ENCODE results near the gene UBE2G2.

UBE2G2 gene

DNA sequence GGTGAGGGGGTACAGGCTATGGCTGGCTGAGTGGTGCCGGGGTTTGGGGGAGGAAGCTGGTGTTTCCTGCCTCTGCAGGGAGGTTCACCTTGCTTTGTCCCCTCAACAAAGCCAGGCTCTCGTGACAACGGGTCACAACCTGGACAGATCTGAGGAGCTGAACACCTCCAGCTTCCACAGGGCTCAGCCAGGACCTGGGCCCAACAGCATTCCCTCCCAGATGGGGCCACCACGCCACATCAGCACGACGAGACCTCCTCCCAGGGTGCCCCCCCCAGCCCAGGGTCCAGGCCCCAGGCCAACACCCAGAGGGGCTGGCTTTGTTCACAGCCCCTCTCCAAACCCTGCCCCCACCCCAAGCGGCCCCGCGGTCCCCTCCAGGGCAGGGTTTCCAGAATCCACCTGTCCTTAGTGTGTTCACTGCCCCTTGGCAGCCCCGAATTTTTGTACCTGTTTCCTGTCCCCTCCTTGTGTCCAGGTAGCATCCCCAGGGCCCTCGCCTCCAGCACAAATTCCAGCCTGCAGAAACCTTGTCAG, 34.7 kb downstream of the UBE2G2 start:
- in situ Hi-C loops (cut with MboI; ENCODE audit: low sequenced_read_pairs), result no loop called here

DNA sequence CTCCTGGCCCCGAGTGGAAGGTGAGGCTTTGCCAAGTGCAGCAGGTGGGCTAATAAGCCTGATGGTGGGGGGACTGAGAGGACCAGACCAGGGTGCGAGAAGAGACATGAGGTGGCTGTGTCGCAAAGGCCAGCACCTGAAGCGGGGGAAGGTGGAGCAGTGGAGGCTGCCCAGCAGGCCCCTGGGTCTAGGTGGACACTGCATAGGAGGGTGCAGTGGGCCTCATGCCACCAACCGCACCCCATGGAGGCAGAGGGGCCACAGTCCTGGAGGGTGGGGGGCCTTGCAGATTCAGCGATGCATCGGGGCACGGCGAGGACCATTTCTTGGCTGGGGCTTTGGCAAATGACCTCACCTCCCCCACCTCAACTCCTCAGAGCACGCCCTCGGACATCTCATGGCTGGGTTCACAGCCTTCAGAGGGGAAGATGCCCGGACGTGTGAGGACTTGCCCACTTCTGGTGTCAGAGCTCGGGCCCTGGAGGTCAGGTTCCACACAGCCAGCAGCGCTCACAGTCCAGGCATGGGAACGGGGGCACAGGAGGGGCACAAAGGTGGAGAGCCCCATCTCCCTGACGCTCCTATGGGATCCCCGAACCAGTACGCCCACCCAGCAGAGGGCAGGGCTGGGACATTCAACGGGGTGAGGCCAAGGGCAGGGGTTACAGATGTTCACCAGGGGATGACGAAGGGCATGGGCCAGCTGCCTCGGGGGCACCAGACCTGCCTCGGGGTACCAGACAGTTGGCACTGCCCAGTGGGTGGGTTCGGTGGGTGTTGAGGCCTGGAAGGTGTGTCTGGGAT, 35.4 kb downstream of the UBE2G2 start:
- in situ Hi-C loops (cut with MboI; ENCODE audit: low sequenced_read_pairs), result no loop called here

DNA sequence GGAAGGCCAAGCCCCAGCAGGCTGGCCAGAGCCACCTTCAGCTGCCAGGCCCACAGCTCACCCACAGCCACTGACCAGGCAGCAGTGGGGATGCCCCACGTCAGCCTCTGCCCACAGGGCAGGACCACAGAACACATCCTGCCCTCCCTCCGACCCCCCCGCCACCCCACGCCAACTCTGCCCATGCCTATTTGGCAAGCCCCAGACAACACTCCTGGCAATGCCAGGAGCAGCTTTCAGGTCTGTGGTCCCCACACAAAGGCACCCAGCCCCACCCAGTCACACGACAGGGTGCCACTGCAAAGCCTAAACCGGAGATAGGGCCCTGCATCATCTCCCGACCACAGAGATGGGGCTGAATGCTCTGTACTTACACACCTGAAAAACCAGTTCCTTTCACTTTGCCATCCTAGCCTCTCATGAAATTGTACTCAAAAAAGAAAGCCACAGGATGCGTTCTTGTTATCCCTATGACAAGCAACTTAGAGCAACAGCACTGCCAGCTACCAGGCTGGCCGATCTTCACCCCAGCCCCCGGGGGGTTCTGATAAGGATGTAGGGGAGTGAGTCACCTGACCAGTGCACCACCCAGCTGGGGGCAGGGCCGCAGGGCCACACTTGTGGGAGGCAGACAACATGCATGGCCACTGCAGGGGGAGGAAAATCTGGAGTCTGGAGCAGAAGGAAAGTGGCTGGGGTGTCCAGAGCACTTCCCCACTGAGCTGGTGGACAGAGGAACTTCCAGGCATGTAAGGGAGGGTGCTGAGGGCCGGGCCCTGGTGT, 36.2 kb downstream of the UBE2G2 start:
- in situ Hi-C loops (cut with MboI; ENCODE audit: low sequenced_read_pairs), result no loop called here

DNA sequence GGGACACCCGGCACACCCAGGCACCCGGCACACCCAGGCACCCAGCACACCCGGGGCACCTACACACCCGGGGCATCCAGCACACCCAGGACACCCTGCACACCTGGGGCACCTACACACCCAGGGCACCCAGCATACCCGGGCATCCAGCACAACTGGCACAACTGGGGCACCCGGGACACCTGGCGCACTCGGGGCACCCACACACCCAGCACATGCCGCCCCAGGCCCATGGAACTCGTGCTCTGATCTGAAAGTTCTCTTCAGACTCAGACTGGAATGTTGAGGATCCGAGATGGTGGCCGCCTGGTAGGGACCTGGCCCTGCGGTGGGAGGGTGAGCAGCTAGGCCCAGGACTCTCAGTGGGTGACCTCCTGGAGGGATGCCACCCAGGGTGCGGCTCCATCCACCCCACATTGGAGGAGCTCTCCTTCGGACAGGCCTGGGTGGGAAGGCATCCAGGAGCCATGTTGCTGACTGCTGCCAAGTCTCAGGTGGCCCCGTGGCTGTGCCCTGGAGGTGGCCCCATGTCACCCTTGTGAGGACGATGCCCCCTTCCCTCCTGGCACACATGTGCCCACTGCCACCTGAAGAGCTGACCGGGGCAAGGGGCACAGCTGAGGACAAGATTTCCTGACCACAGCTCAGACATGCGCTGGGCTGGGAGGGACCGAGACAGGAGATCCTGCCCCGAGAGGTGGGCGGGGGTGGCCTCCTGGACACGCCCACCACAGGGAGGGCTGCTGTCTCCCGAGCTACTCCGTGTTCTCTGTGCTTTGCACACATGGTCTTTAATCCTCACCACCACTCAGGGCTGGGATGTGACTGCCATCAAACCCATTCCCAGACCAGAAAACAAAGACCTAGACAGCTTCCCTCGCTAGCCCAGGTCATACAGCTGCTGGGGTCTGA, 37.0 kb downstream of the UBE2G2 start:
- in situ Hi-C loops (cut with MboI; ENCODE audit: low sequenced_read_pairs), result no loop called here

DNA sequence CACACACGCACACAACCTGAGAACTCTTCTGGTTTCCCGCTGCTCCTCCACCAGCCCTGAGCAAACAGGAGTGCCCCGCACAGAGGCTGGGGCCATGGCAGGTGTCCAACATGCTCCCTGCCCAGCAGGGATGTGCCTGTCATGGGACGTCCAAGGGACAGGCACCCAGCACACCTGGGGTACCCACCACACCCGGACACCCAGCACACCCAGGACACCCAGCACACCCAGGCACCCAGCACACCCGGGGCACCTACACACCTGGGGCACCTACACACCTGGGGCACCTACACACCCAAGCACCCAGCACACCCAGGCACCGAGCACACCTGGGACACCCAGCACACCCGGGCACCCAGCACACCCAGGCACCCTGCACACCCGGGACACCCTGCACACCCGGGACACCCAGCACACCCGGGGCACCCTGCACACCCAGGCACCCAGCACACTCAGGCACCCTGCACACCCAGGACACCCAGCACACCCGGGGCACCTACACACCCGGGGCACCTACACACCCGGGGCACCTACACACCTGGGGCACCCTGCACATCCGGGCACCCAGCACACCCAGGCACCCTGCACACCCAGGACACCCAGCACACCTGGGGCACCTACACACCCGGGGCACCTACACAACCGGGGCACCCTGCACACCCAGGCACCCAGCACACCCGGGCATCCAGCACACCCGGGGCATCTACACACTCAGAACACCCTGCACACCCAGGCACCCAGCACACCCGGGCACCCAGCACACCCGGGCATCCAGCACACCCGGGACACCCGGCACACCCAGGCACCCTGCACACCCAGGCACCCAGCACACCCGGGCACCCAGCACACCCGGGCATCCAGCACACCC, 37.9 kb downstream of the UBE2G2 start:
- in situ Hi-C loops (cut with MboI; ENCODE audit: low sequenced_read_pairs), result no loop called here

DNA sequence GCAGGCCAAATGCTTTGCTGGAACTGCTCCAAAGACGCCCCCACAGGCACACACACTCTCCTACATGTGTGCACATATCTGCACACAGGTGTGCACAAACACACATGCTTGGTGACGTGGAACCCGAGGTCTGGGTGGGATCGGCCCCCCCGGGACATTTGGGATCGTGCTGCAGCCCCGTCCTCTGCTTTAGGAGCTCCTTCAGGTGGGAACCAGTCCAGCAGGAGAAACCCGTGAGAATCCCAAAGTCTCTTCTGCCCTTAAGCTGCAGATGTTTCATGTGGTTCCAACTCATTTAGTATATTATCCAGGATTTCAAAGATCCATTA, 38.6 kb downstream of the UBE2G2 start:
- in situ Hi-C loops (cut with MboI; ENCODE audit: low sequenced_read_pairs), result no loop called here

DNA sequence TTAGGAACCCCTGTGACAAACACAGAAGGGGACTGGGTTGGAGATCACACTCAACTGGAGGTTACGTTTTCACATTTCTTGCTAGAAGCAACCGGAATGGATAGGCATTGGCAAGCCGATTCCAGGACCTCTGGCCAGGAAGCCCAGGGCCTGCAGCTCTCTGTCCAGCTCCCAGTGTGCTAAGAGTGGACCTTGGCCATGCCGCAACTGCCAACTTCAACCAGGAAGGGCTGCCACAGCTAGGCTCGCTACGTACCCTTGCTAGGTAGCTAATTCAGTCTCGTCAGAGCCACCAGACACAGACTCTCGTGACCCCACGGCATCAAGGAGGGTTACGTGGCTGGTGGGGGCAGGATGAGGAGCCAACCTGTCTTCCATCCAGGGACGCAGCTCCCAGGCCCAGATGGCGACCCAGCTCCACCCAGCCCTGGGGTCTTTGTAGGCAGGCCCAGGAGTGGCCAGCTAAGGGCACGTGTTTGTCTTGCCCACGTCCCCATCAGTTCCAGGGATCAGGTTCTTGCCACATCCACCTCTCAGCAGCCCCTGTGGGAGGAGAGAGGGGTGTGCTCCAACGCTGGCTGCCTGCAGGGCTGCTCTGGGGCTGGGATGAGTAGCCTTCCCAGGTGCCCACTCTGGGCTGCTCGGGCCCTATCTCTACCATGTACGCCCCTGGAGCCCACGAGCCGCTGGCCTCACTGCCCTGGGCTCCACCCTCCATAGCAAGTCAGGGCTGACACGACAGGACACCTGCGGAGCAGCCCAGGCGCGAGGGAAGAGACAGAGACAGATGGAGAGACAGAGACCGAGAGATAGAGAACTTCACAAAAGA, 39.2 kb downstream of the UBE2G2 start:
- in situ Hi-C loops (cut with MboI; ENCODE audit: low sequenced_read_pairs), result no loop called here

DNA sequence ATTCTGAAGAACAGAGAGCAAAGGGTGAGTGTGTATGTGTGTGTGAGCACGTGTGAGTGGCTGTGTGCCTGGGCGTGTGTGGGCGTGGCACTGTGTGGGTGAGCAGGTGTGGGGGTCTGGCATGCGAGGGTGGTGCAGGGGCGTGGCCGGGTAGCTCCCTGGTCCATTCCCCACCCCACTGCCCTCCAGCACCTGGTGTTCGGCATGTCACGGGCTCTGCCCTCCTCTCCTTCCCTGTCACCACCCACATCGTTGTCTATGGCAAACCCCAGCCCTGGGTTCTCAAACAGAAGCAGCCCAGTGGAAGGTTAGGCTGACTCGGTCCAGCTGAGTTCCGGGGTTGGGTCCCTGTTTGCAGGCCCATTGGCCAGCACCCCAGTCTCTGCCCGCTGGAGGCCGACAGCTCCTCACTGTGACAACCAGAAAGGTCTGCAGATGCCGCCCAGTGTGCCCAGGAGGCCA, 39.8 kb downstream of the UBE2G2 start:
- in situ Hi-C loops (cut with MboI; ENCODE audit: low sequenced_read_pairs), result no loop called here

DNA sequence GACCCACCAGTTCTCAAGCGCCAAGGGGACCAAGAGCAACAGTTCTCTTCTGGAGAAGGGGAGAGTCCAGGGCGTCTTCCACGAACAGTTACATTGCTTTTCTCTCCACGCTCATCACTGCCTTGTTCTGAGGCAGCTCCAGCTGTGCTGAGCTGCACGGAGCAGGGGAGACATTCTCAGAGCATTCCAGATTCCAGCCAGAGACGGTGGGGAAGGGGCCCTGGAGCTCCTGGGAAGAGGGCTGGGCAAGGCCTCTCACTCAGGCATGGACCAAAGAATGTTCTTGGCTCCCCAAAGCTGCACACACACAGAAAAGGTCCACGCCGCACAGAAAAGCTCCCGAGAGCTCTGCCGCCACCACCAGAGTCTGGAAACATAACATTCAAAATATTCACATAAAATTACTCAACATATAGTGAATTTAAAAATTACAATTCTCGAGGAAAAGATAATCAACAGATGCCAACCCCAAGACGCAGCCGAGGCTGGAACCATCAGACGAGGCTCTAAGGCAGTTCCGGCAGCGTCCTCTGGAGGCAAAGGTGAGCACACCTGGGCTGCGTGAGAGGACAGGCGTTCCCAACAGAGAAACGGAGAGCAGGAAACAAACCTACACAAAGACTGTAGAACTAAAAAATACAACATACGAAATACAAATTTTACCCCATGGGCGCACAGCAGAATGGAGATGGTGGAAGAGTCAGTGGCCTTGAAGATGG, 40.5 kb downstream of the UBE2G2 start:
- in situ Hi-C loops (cut with MboI; ENCODE audit: low sequenced_read_pairs), result no loop called here

DNA sequence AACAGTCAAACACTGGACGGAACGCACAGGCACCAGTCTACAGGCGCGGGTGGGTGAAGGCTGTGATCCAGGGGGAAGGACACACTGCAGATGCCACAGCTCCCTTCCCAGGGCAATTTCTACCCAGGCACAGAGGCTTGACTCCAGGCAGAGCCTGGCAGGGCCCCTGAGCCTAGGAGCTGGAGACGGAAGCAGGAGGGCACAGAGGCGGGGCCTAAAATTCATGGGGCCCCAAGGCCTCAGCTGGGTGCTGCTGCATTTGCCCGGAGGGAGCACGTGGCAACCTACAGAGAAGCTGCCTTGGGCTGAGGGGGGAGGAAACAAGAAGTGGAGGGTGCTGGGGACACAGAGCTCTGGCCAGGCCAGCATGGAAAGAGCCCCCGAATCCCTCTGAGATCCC, 41.2 kb downstream of the UBE2G2 start:
- in situ Hi-C loops (cut with MboI; ENCODE audit: low sequenced_read_pairs), result no loop called here

DNA sequence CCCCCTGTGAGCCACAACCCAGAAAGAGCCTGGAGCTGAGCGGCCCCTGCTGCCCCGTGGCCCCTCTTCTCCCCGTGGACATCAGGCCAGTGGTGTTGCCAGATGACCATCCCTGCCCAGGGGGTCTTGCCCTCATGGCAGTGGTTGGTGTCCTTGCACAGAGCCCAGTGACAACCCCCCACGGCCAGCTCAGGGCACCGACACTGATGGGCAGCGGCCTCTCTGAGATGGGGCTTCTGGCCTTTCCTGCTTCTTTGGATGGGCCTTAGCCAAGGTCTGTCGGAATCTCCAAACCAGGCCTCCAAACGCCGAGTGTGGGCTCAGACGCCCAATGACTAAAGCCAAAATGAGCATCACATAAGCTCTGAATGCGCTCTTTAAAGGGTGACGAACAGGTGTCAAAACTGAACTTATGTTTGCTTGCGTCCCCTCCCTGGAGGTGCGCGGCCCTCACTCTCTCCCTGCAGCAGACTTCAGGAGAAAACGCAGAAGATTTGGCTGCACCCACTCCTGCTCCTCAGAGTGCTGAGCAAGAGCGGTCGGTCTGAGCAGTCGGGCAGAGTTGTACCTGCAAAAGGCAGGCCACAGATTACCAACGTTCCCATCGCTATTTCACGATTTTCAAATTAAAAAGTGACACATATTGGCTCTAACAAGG, 41.9 kb downstream of the UBE2G2 start:
- in situ Hi-C loops (cut with MboI; ENCODE audit: low sequenced_read_pairs), result no loop called here

DNA sequence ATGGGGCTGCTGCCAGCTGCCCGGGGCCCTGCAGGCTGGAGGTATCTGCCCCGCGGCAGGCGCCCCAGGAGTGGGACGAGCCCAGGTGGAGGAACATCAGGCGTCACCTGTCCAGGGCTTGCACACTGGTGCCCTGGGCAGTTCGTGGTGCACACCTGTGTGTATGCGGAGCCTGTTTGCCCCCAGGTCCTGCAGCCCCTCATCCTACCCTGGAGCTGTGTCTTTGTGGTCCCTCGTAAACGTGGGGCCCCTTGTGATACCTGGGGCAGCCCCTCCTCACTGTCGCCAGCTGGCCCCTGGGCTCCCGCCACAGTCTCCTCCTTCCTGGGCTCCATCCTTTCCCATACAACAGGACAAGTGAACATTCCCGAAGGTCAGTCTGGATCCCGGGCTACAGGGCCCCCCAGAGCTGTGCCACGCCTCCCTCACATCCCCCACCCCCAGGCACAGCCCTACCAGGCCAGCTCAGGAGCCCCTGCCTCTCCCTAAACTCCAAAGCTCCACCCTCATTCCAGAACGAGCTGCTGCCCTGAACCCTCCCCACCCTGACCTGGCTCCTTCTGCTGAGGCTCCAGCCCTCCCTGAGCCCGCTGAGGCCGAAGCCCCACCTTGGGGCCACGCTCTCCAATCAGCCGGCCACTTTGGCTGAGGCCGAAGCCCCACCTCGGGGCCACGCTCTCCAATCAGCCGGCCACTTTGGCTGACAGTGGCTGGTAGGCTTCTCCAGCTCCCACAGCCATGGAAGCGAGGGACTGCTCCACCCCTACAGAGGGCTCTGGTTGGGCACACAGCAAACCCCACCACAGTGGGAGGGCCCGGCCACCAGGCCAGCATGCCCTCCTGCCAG, 42.6 kb downstream of the UBE2G2 start:
- in situ Hi-C loops (cut with MboI; ENCODE audit: low sequenced_read_pairs), result no loop called here

DNA sequence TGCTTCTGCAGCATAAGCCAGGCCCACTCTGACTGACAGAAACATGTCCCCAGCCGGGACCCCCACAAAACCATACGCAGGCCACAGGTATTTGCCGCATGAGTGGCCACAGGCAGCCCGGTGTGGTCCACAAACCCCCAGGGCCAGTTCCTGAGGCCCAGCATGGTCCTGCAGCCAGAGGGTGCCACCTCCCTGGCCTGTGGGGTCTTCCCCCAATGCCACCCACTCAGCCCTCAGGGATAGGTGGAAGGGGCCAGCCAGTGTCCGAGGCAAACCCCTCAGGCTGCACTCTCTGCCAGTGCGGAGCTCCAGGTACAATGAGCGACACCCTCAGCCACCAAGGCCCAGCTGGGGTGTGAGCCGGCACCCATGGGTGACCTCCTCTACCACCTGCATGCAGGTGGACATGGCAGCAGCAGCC, 43.5 kb downstream of the UBE2G2 start:
- in situ Hi-C loops (cut with MboI; ENCODE audit: low sequenced_read_pairs), result no loop called here

DNA sequence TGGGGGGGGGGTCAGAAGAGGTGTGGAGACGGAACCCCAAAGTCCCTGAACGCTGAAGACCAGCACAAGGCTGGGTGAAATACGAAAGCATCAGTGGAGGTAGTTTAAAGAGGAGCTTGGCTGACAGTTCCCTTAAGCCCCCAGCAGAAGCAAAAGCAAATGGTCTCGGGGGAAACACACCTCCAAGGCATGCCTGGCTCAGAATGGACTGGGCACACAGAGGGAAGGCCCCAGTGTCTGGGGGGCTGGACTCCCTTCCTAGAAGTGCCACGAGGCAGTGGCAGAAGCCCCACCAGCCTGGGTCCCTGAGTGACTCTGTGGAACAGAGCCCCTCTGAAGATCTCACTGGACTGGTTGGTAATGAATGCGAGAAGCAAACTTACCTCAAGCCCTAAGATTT, 43.9 kb downstream of the UBE2G2 start:
- in situ Hi-C loops (cut with MboI; ENCODE audit: low sequenced_read_pairs), result no loop called here

DNA sequence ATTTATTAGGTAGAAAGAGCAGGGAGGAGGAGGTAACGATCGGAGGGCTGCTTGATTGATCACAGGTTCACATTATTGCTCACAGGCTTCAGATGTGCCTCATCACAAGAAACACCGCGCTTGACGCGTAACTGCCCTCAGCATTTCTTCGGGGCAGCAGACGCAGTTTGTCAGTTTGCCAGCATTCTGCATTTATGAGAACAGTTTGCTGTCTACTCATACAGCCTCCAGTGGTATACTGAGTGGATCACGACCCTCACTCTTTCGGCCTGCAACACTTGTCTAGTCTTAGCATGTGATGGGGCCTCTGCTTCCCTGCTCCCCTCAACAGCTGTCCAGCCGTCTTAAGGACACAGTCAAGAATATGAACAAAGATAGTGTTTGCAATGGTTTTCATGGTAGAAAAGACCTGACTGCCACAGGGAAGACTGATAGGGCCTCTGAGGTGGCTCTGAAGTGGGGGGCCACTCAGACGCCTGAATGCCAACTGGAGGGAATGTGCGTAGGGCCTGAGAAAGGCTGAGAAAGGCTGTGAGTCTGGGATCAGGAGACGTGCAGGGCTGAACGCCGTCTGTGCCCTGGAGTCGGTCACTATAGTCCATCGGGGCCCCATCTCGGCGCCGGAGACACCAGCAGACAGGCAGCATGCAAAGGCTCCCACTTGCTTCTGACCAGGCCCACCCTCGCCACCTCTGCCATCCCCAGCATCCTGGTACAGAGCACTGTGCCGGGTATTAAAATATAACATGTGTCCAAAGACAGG, 45.0 kb downstream of the UBE2G2 start:
- in situ Hi-C loops (cut with MboI; ENCODE audit: low sequenced_read_pairs), result no loop called here

DNA sequence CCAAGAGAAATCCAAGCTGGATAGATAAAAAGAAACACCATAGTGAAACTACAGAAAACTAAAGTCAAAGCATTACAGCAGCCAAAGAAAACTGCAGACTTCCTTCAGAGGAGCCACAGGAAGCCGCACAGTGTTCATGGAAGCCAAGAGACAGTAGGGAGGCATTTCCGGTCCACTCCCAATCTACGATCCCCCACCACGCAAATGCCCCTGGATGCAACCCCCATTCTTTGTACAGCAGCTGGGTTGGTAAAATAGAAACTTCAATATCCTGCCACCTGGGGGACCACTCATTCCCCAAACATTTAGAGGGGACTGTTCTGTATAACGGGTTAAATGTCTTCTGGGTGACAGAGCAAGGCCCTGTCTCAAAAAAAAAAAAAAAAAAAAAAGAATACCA, 46.4 kb downstream of the UBE2G2 start:
- in situ Hi-C loops (cut with MboI; ENCODE audit: low sequenced_read_pairs), result no loop called here

Measured in hTERT RPE-1 (cell line).